Right cardiac atrium (tissue), 5 donors: ENCODE data around the gene RIPPLY2. TPM values are rescaled to one million over a fixed set of nuclear protein-coding genes. Genes with fewer than 3 reads are reported as not detected.
A peak's percentile ranks its signal among the peaks of the same experiment; 100 is the strongest.

Experiments used
- ATAC-seq, 2 donors: fragments of 200-7000 bp; cut with Tn5 transposase; one replicate each; pipeline versions ENCODE4 v1.8.0 to v1.9.1; 2020; ENCODE audit warnings: moderate library complexity in 2 of 2, mild to moderate bottlenecking in 1 of 2
- DNase-seq, 3 donors: peaks; one replicate each; pipeline ENCODE4 v3.0.0-alpha.2; 2020
- H3K27ac ChIP-seq: one replicate; pipeline ENCODE4 v1.5.1; 2013; ENCODE audit warnings: mild to moderate bottlenecking, low read length, control low read depth, moderate library complexity
- H3K27me3 ChIP-seq: one replicate; pipeline ENCODE4 v1.6.1; 2013; ENCODE audit not compliant: control insufficient read depth, insufficient read depth
- H3K4me1 ChIP-seq: one replicate; pipeline ENCODE4 v1.6.1; 2013; ENCODE audit warnings: low read length; ENCODE audit not compliant: control insufficient read depth, insufficient read depth
- H3K4me3 ChIP-seq: one replicate; pipeline ENCODE4 v1.5.1; 2013; ENCODE audit warnings: low read length, control low read depth
- H3K9me3 ChIP-seq: one replicate; pipeline ENCODE4 v1.6.1; 2013; ENCODE audit warnings: low read length; ENCODE audit not compliant: control insufficient read depth
- WGBS: extraction: QIAGEN DNeasy Blood & Tissue Kit; methylation state at CpG from one replicate; pipeline ENCODE4 v1.1.7; 2013; 5-methylcytosine and 5-hydroxymethylcytosine counted together
- intact Hi-C, 4 donors: fragments of 100-400 bp; cut with DNase I; formaldehyde crosslinking; loops; one replicate each; pipeline versions ENCODE4 v1.11.0 to v1.14.0; 2022 to 2023
- polyA plus RNA-seq: library from polyadenylated mRNA; stranded (reverse); fragments of 200-250 nt; gene quantifications from one replicate; pipeline ENCODE4 v1.2.3, GENCODE V29; 2013
- total RNA-seq, 4 donors: library from RNA; stranded (reverse); fragmentation: NEBNext Ultra II Directional; extraction: Animal tissue kit (Norgen Biotek cat#: 25700); gene quantifications; one replicate each; pipeline ENCODE4 v1.2.1, GENCODE V29; 2021
- donor health status: healthy with polysubstance abuse.
- donor health status: DM: no; HTN: yes; CAD: no.
- donor health status: DM: no; HTN: no; CAD: no.
- donor health status: DM: no; HTN: yes; CAD: no; lungs with severe emphysema.
- donor health status: DM: yes; HTN: yes; CAD: no.

Gene RIPPLY2
- total and polyA plus RNA-seq, 5 donors = 0.45 TPM; not detected in 4

- no peaks in the 10 kb centered on the region for H3K27me3 ChIP-seq
- peaks cover 2% of the 10 kb centered on the region for H3K4me1 ChIP-seq
- DNase-seq (no peak), ATAC-seq (no peak)
- H3K4me3 ChIP-seq = peak overlapping the region; percentile 78
- no peak overlapping the region for H3K27ac ChIP-seq
- no peaks in the 10 kb centered on the region for H3K9me3 ChIP-seq
- WGBS = 76% methylated on average over 8 of the region's 8 CpGs
- intact Hi-C loops = no loop called here
These were observed 7.8 kb downstream of the RIPPLY2 start for GRCh38 chr6:83860782-83861495.

GRCh38 chr6:83862776-83863471, 9.8 kb downstream of the RIPPLY2 start:
- Histone ChIP-seq H3K4me1 (peaks cover 2% of the 10 kb centered on the region), H3K4me3 (no peak overlapping the region), H3K27me3 (no peaks in the 10 kb centered on the region), H3K27ac (no peak overlapping the region), H3K9me3 (no peaks in the 10 kb centered on the region)
- intact Hi-C loops = no loop called here
- 84% methylated on average over 4 of the region's 4 CpGs for WGBS
- ATAC-seq = no peak
- no peak for DNase-seq

GRCh38 chr6:83867043-83867442, 13.9 kb downstream of the RIPPLY2 start:
- Histone ChIP-seq H3K9me3 (no peaks in the 10 kb centered on the region), H3K27me3 (no peaks in the 10 kb centered on the region), H3K27ac (no peak overlapping the region), H3K4me3 (no peak overlapping the region), H3K4me1 (no peaks in the 10 kb centered on the region)
- DNase-seq = no peak
- ATAC-seq = no peak
- intact Hi-C loops = no loop called here

GRCh38 chr6:83867527-83868161, 14.5 kb downstream of the RIPPLY2 start:
- Histone ChIP-seq H3K27ac (no peak overlapping the region), H3K4me1 (no peaks in the 10 kb centered on the region), H3K27me3 (no peaks in the 10 kb centered on the region), H3K4me3 (no peak overlapping the region), H3K9me3 (no peaks in the 10 kb centered on the region)
- ATAC-seq = peak; percentile 51 to 63
- 87% methylated on average over 9 of the region's 9 CpGs for WGBS
- intact Hi-C loops = no loop called here
- DNase-seq = peak in 2 of 3 donors; percentile 17 to 66

GRCh38 chr6:83868639-83869038, 15.5 kb downstream of the RIPPLY2 start:
- no peaks in the 10 kb centered on the region for H3K4me1 ChIP-seq
- no peak overlapping the region for H3K4me3 ChIP-seq
- H3K9me3 ChIP-seq = no peaks in the 10 kb centered on the region
- ATAC-seq (no peak), DNase-seq (no peak)
- 53% methylated on average over 1 of the region's 1 CpG for WGBS
- intact Hi-C loops = no loop called here
- H3K27me3 ChIP-seq = no peaks in the 10 kb centered on the region
- no peak overlapping the region for H3K27ac ChIP-seq

- WGBS = 94% methylated on average over 4 of the region's 4 CpGs
- Histone ChIP-seq H3K4me1 (no peaks in the 10 kb centered on the region), H3K4me3 (no peak overlapping the region), H3K9me3 (no peaks in the 10 kb centered on the region), H3K27ac (no peak overlapping the region), H3K27me3 (no peaks in the 10 kb centered on the region)
- ATAC-seq = no peak
- intact Hi-C loops = no loop called here
- DNase-seq = no peak
These were observed 17.5 kb downstream of the RIPPLY2 start for GRCh38 chr6:83870649-83871048.

- no peaks in the 10 kb centered on the region for H3K4me1 ChIP-seq
- intact Hi-C loops = no loop called here
- DNase-seq (no peak), ATAC-seq (no peak)
- WGBS = 87% methylated on average over 3 of the region's 3 CpGs
- no peak overlapping the region for H3K4me3 ChIP-seq
- no peaks in the 10 kb centered on the region for H3K9me3 ChIP-seq
- H3K27ac ChIP-seq = no peak overlapping the region
- H3K27me3 ChIP-seq = no peaks in the 10 kb centered on the region
These were observed 19.4 kb downstream of the RIPPLY2 start for GRCh38 chr6:83872386-83873118.

GRCh38 chr6:83873869-83874268, 20.7 kb downstream of the RIPPLY2 start:
- no peak overlapping the region for H3K27ac ChIP-seq
- DNase-seq = no peak
- H3K27me3 ChIP-seq = no peaks in the 10 kb centered on the region
- H3K9me3 ChIP-seq = no peaks in the 10 kb centered on the region
- intact Hi-C loops = no loop called here
- H3K4me1 ChIP-seq = no peaks in the 10 kb centered on the region
- H3K4me3 ChIP-seq = no peak overlapping the region
- ATAC-seq = no peak

GRCh38 chr6:83875843-83876242, 22.7 kb downstream of the RIPPLY2 start:
- H3K9me3 ChIP-seq = no peaks in the 10 kb centered on the region
- no peak for ATAC-seq
- WGBS = 90% methylated on average over 6 of the region's 6 CpGs

GRCh38 chr6:83878902-83879644, 25.9 kb downstream of the RIPPLY2 start:
- no peaks in the 10 kb centered on the region for H3K9me3 ChIP-seq
- no peak overlapping the region for H3K27ac ChIP-seq
- ATAC-seq (no peak), DNase-seq (no peak)
- 64% methylated on average over 4 of the region's 4 CpGs for WGBS
- no peaks in the 10 kb centered on the region for H3K27me3 ChIP-seq
- H3K4me1 ChIP-seq = no peaks in the 10 kb centered on the region
- intact Hi-C loops = no loop called here
- no peak overlapping the region for H3K4me3 ChIP-seq

More at GRCh38 chr6:83875843-83876242, 22.7 kb downstream of the RIPPLY2 start:
- no peak overlapping the region for H3K27ac ChIP-seq
- H3K4me1 ChIP-seq = no peaks in the 10 kb centered on the region
- H3K27me3 ChIP-seq = no peaks in the 10 kb centered on the region
- intact Hi-C loops = no loop called here
- H3K4me3 ChIP-seq = no peak overlapping the region
- no peak for DNase-seq
